Liver (tissue), 3 donors: Measurements from ENCODE around the gene SFMBT2.

ENCODE experiments used
- CTCF ChIP-seq: fragments of 150-350 bp; IDR thresholded peaks from 2 replicates; pipeline ENCODE4 v1.5.1; 2017; ENCODE audit warnings: improper control_type of control experiment, low read depth, low read length; ENCODE audit not compliant: missing input control
- RAD21 ChIP-seq, 2 donors: IDR thresholded peaks; 2 replicates each; pipeline ENCODE4 v1.6.1; 2016; ENCODE audit warnings: antibody characterized with exemption in 2 of 2, mild to moderate bottlenecking in 2 of 2
- RXRA ChIP-seq, 2 donors: IDR thresholded peaks; 2 replicates each; pipeline ENCODE4 v1.6.1; 2017 to 2018; ENCODE audit warnings: antibody characterized with exemption in 2 of 2, mild to moderate bottlenecking in 1 of 2
- TAF1 ChIP-seq: conservative IDR thresholded peaks from 2 replicates; pipeline ENCODE4 v1.6.1; 2016; ENCODE audit warnings: antibody characterized with exemption, mild to moderate bottlenecking
- ZBTB33 ChIP-seq: IDR thresholded peaks from 2 replicates; pipeline ENCODE4 v1.6.1; 2016; ENCODE audit warnings: antibody characterized with exemption
- TF ChIP-seq, protein P1 (sequence below): IDR thresholded peaks from 2 replicates; pipeline ENCODE4 v1.6.1; 2016; ENCODE audit warnings: antibody characterized with exemption
- donor health status: healthy.
- donor health status: healthy.

DNA sequence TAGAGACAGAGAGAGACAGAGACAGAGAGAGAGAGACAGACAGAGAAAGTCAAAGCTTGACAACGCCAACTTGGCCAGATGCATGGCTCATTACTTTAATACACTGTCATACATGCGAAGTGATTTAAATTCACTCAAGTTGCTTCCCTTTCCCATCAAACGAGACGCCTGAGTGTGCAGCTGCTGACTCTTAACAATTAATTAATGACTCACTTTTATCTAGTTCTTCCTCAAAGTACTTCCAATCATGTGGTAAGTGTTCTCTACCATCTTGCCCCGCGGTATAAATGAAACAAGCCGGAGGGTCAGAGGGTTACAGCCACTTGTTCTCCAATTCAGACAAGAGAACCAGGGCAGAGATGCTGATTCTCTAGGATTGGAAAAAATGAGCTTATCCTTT lies 90.8 kb downstream of the SFMBT2 start:
- TF ChIP-seq, protein P1, sequence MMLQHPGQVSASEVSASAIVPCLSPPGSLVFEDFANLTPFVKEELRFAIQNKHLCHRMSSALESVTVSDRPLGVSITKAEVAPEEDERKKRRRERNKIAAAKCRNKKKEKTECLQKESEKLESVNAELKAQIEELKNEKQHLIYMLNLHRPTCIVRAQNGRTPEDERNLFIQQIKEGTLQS, result no peak
- no peak for TF ChIP-seq CTCF
- no peak for TF ChIP-seq RAD21 (IDR thresholded peaks at IDR 0.05)
- TF ChIP-seq RXRA (IDR thresholded peaks at IDR 0.05), result no peak
- TF ChIP-seq ZBTB33, result no peak
- TF ChIP-seq TAF1, result no peak
